ENCODE results near the gene TMEM243. TPM values are rescaled to one million over a fixed set of nuclear protein-coding genes. Genes with fewer than 3 reads are reported as not detected.

TMEM243 gene
- total RNA-seq, 2 donors from 2014 or later = 18.7 to 21.0 TPM

DNA sequence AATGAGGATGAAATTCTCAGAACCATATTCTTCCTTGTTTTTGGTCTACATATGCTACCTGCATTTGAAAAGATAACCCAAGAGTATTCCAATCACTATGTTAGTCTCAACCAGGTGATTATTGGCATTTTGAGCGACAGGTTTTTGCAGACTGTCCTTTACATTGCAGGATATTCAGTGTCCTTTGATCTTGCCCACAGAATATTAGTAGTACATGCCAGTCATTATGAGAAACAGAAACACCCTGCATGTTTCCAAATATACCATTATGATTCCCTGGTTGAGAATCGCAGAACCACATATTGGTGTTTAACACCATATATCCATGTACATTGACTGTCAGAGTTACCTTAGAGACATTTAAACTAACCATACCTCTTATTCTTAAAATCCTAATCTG, 30.6 kb downstream of the TMEM243 start:
- intact Hi-C loops (cut with DNase I) = no loop called here

DNA sequence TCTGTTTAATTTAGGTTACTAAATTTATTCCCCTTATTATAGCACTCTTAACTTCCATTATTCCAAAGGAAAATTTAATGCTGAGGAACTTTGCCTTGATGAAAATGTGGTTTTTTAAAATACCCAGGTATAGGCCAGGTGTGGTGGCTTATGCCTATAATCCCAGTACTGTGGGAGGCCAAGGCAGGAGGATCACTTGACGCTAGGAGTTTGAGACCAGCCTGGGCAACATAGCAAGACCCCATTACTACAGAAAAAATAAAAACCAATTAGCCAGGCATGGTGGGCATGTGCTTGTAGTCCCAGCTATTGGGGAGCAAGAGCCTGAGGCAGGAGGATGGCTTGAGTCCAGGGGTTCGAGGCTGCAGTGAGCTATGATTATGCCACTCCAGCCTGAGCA, 32.4 kb downstream of the TMEM243 start:
- intact Hi-C loops (cut with DNase I) = no loop called here
- DNase-seq (ENCODE audit: low spot score) = no peak

More for the DNA sequence above, 30.6 kb downstream of the TMEM243 start:
- no peak for DNase-seq (ENCODE audit: low spot score)

DNA sequence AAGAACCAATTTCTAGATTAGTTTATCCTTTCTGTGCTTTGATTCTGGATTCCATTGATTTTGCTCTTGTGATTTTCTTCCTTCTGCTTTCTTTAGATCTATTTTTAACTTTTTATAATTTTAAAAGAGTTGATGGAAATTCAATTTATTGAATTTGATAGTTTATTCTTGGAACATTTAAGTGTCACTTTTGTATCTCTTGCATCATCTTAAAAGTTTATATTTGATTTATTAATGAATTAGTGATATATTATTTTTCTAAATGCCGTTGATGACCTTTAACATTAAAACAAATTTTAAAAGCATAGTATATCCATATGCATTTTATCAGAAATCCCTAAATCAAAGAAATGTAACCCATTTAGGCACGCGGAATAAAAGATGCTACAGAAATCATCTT, 40.4 kb downstream of the TMEM243 start:
- intact Hi-C loops (cut with DNase I) = no loop called here
- DNase-seq (ENCODE audit: low spot score) = no peak

DNA sequence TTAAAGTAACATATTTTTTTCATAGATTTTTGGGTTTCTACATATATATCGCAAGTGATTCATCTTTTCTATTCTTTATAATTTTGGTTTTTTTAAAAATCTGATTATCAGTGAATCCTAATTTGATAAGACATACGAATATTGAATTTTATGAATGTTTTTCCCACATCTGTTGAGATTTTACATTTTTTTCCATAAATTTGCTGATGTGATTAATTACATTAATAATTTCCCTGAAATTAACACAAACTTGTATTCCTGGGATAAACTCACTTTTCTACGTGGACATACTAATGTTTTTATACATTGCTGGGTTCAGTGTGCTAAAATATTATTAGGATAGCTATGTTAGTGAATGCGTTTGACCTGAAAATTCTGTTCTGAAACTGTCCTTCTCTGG, 41.2 kb downstream of the TMEM243 start:
- DNase-seq (ENCODE audit: low spot score) = no peak
- intact Hi-C loops (cut with DNase I) = no loop called here

DNA sequence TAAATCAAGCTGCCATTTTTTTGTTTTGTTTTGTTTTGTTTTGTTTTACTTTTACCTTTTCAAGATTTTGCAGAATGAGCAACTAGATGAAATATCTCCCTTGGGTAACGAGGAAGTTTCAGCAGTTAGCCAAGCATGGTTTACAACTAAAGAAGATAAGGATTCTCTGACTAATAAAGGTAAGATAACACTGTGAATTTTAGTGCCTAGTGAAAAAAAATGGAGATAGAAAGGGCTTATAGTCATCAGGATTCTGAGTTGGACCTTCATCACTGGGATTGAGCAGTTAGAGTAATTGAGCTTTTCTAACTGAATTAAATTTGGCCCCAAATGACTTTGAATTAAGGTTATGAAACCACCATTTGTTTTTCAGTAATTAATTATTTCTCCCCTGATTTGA, 46.1 kb downstream of the TMEM243 start:
- intact Hi-C loops (cut with DNase I) = no loop called here
- no peak for DNase-seq (ENCODE audit: low spot score)

DNA sequence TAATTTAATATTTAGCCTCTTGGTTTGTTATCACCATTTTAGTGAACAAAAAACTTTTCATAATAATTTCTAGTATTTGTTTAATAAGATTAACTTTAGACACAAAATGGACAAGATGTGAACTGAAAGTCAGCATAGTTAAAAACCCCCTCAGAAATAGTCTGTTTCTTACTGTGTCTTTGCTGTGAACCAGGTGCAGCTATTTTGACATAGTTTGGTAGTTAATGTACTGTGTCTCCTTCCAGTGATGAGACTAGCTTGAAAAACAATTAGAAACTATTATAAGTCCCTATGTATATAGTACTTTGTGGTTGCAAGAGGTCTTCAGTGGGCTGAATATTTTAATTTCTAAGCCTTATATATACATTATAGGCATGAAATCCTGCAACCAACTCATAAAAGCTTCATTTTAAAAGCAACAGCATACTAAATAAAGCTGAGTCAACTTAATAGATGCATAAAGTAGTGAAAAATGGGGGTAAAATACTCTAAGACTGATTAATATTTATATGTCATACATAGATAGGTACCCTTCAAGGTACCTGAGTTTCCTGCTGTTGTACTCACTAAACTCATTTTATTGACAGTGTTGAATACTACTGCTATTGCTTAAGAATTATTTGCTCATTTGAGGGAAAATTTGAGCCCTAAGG, 48.1 kb downstream of the TMEM243 start:
- intact Hi-C loops (cut with DNase I) = no loop called here
- DNase-seq (ENCODE audit: low spot score) = no peak

DNA sequence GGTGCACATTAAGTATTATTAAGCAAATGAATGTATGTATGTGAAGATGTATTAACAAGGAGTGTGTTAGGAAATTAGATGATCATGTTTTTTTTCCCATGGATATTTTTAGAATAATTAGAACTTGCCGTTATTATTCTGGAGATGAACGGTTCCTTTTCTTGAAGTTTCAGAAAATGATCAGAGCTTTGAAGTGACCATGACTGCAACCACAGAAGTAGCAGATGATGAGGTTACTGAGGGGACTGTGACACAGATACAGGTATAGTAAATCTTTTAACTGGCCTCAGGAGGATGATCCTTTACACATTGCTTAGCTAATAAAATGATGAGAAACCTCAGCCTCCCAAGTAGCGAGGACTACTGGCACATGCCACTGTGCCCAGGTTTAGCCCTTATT, 48.7 kb downstream of the TMEM243 start:
- DNase-seq (ENCODE audit: low spot score) = no peak
- intact Hi-C loops (cut with DNase I) = no loop called here

DNA sequence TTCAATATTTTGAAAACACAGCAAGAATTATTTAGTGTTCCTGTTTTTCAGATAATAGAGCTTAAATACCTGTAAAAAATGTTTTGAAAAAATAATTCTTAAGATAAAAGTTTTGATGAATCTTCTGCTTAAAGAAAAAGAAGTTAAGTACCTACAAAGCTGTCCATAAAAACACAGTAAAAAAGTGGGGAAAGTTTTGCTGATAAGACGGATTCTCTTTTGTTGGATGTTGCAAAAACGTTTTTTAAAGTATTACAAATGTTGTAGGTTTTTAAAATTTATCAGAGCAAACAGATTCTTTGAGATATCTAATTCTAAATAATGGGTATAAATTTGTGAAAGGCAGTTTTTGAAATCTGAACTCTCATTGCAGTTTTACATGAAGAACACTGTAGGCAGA, 55.1 kb downstream of the TMEM243 start:
- intact Hi-C loops (cut with DNase I) = loop anchor here in 1 of 2 donors (10.0 kb wide), 1 partner anchor 50 kb away; the partner anchor contains the start of gene TMEM243
- no peak for DNase-seq (ENCODE audit: low spot score)

DNA sequence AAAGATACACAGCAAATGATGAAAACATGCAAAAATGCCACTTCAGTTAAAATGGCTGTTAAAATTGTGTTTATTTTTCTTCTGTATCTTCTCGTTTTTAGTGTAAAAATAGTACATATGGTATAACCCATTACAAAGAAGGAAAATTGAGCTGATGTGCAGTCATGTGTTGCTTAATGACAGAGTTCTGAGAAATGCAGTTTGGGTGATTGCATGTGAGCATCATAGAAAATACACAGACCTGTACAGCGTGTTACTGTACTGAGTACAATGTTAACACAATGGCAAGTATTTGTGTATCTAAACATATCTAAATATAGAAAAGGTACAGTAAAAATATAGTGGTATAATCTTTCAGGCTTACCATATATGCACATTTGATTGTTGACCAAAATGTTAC, 60.0 kb downstream of the TMEM243 start:
- intact Hi-C loops (cut with DNase I) = no loop called here
- DNase-seq (ENCODE audit: low spot score) = no peak

DNA sequence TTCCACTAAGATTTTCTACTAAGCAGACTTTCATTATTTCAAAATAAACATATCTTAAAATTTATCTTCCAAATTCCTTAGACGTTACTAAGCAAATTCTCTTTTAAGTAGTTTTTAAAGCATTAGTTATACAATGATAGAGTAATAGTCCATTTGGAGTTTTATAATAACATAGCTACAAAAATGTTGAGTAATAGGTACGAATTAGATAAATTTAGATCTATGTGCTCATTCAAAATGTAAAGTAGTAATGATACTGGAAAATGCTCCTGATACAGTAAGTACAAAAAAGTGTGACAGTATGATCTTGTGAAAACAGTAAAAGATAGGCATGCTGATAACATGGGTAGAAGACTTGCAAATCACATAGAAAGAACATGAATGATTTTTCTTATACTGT, 62.8 kb downstream of the TMEM243 start:
- intact Hi-C loops (cut with DNase I) = no loop called here
- DNase-seq (ENCODE audit: low spot score) = no peak

DNA sequence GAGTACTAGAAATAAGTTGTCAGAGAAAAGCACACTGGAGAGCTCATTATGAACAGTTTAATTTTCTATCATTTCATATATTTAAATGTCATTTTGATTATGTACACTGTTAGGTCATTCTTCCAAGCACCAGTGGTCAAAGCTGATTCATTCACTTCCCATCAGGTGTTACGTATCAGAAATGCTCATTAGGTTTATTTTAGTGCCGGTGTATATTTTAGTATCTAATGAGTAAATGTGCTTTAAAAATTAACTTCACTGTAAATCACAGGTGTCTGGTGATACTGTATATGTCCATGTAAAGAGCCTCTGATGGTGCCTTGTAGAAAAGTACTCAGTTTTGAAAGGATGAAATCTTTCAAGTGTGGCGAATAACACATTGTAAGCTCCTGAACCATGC, 63.7 kb downstream of the TMEM243 start:
- intact Hi-C loops (cut with DNase I) = no loop called here
- DNase-seq (ENCODE audit: low spot score) = no peak

DNA sequence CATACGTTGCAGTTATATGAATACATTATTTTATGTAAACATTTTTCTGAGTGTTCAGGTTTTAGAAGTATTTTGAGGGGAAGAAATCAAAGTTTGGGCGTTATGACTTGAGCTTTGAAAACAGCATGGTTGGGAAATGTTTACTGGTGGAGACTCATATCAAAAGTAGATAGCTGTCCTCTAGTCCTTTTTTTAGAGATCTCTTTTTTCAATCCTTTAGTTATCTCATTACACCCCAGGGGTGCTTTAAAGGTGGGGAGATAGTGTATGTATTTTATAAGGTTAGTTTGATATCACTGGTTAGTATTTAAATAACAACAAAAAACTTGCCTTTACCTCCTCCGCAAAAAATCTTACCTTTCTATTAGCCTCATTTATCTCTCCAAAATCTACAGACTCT, 65.0 kb downstream of the TMEM243 start:
- intact Hi-C loops (cut with DNase I) = loop anchor here in 1 of 2 donors (5.0 kb wide), 1 partner anchor 227 kb away; no protein-coding TSS in a partner anchor
- DNase-seq (ENCODE audit: low spot score) = no peak

DNA sequence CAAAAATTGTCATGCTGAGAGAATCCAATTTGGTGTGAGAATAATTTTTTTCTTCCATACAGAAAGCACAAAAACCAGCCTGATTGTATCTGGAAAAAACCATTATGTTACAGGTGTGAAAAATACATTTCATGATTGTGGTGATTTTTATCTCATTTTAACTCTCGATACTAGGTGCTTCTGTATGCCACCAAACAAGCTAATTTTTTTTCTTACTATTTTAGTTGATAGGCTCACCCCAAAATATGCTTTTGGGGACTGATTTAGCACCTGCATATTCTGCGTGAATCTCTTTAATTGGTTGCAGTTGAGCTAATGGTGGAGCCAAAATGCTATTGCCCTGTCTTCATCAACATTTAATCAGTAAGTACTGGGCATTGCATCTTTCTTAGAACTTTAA, 65.4 kb downstream of the TMEM243 start:
- no peak for DNase-seq (ENCODE audit: low spot score)
- intact Hi-C loops (cut with DNase I) = loop anchor here in 1 of 2 donors (5.0 kb wide), 1 partner anchor 227 kb away; no protein-coding TSS in a partner anchor

DNA sequence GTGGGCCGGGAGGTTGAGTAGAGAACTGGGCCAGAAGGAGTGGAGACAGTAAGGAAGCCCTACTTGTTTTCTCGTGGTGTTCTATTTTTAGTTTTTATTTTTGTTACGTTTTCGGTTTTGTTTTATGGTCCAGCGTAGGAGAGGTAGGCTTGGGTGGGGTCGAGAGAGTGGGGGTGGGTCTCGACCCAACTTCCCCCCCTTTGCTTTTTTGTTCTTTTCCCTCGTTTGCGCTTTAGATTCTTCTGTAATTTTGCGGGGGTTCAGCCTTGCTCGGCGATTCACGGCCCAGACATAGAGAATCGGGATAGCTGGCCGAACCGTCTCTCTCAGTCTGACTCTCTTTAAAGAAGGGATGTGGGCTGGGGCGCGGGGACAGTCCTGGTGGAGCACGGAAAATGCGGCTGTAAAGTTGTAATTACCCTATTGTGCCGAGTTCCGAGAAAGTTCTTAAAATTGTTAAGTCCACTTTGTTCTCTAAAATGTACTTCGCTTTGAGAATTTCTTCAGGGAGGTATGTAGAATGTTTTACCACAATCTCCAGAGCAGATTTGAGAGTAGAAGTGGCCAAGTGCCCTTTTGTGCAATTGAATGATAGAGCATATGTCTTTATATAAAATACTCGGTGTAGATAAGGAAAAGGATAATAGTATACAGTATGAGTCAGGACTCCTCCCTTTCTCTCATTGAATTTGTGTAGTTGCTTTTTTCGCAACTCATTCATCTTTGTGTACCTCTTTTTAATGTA, 66.5 kb downstream of the TMEM243 start:
- DNase-seq (ENCODE audit: low spot score) = peak; percentile 75
- intact Hi-C loops (cut with DNase I) = loop anchor here in 1 of 2 donors (5.0 kb wide), 1 partner anchor 226 kb away; no protein-coding TSS in a partner anchor

DNA sequence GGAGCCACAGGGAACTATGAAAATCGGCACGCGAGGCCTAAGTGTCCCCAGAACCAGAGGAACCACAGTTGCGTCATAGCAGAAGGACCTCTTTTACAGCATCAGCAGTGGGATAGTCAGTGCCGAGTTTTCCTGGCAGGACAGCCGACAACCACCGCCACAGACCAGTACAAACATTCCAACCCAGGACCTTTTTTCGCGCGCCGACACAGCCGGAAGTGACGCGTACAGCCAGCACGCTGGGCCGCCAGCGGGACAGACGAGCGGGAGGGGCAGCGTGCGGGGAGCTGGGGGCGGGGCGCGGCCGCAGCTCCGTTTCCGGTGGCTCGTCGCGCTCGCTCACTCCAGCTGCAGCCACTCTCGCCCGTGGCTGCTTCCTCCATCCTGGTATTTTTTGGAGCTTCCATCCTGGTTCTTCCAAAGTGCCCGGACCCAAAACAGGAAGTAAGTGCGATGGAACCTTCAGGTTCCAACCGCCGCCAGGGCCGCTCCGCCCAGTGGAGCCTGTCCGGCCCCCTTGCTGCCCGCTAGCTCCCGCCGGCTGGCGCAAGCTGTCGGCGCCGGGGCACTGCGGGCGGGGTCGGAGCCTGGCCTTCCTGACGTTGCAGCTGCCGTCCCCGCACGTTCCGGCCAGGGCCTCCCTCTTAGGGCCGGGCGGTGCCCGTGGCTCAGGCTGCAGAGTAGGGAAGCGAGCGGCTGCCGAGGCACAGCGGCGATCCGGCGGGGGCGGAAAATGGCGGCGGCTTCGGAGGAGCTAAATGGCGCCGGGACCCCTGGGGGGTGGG, 67.2 kb downstream of the TMEM243 start, which contains the start of gene DMTF1:
Gene DMTF1 (plus strand): TSS at position 342 of the 785 bp plus-strand sequence. CDS start 12,489 bp downstream, outside the sequence.
- intact Hi-C loops (cut with DNase I) = loop anchor here in 1 of 2 donors (5.0 kb wide), 1 partner anchor 225 kb away; no protein-coding TSS in a partner anchor
- DNase-seq (ENCODE audit: low spot score) = peak; percentile 99

DNA sequence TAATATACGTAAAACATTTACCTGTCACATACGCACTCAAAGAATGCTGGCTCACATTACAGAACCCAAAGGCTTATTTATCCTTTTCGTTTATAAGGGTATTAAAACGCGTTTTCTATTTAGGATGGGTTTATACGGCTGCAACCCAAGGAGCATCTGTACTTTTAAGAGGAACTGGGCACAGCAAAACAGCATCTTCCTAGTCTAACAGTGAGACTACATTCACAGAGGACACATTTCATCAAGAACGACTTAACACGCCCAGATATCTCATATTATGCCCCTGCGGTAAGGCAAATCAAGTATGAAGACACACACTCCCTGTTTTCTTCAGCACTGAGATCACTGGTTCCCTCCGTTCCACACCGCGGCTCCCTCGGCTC, 67.8 kb downstream of the TMEM243 start:
- intact Hi-C loops (cut with DNase I) = loop anchor here in 1 of 2 donors (5.0 kb wide), 1 partner anchor 224 kb away; no protein-coding TSS in a partner anchor
- DNase-seq (ENCODE audit: low spot score) = no peak

DNA sequence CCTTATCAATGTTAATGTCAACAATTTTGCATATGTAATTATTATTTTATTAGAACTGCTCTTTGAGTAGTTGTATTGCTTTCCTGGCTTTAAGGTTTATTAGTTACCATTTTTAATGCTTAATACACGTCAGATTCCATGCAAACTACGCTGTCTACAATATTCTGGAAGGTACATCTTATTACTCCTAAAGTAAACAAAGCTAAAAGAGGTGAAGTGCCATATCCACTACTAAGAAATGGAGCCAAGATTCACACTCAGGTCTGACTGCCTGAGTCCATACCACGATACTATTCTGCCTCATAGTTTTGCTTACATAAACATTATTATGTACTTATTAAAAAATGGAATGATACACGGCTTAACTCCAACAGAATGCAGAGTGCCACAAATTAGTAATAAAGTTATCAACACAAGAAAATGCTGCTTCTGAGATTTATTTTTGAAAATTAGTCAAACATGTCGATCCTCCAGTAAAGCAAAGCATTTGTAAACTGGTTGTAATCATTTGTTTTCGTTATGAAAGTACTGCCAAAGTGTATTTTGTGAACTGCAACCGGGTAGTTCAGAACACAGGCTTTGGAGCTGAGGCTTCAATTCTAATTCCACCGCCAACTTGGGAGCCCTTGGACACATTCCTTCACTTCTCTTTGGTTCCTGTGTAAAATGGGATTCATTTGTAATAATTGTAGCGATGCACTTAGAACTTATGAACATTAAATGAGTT, 68.4 kb downstream of the TMEM243 start:
- intact Hi-C loops (cut with DNase I) = loop anchor here in 1 of 2 donors (5.0 kb wide), 1 partner anchor 224 kb away; no protein-coding TSS in a partner anchor
- DNase-seq (ENCODE audit: low spot score) = no peak

DNA sequence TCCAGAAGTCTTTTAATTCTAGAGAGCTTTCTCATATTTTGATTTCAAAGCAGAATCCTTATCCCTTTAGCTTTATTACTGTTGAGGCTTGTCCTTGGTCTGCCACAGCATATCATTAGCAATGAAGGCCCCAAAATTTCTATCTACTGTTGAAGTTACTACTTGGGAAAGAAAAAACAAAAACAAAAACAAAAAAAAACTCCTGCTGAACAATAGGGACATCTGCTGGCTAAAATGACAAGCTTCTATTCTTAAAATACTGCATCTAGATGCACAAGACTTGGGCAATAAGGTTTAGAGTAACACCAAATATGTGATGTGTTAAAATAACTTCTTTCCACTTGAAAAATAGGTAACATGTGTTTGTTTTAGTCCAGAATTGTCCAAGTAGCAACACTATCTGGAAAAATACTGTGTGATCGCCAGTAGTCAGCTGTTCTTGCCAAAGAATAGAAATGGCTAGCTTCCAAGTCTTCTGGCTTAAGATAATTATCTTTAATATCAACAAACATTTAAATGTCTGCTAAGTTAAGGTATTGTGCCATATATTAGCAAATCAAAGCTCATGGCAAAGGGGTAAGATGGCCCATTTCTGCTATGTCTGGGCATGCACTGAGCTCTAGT, 71.1 kb downstream of the TMEM243 start:
- DNase-seq (ENCODE audit: low spot score) = no peak
- intact Hi-C loops (cut with DNase I) = loop anchor here in 1 of 2 donors (10.0 kb wide), 1 partner anchor 204 kb away; no protein-coding TSS in a partner anchor

Measured in posterior vena cava (tissue), 2 donors.